Uterus (tissue), 4 donors: ENCODE data around the gene ADGRL3. TPM values are rescaled to one million over a fixed set of nuclear protein-coding genes. Genes with fewer than 3 reads are reported as not detected.

ENCODE experiments used
- DNase-seq, 2 donors: peaks; one replicate each; pipeline ENCODE4 v3.0.0-alpha.2; 2019 to 2020
- H3K27ac ChIP-seq, 2 donors: fragments of 200-600 bp; sonication (generic); 1 replicate in 1 of 2; 2 replicates in 1 of 2; pipeline ENCODE4 v1.5.1; 2016 to 2018
- H3K27me3 ChIP-seq, 2 donors: fragments of 200-600 bp; sonication (generic); one replicate each; pipeline ENCODE4 v1.5.1; 2018 to 2019; ENCODE audit warnings: control low read depth in 1 of 2
- H3K36me3 ChIP-seq, 2 donors: fragments of 200-600 bp; sonication (generic); one replicate each; pipeline ENCODE4 v1.5.1; 2019; ENCODE audit warnings: control low read depth in 1 of 2
- H3K4me1 ChIP-seq, 2 donors: fragments of 200-600 bp; sonication (generic); one replicate each; pipeline ENCODE4 v1.5.1; 2018 to 2019; ENCODE audit warnings: control low read depth in 1 of 2
- H3K4me3 ChIP-seq, 2 donors: fragments of 200-600 bp; sonication (generic); 1 replicate in 1 of 2; 2 replicates in 1 of 2; pipeline ENCODE4 v1.5.1; 2018 to 2019; ENCODE audit warnings: mild to moderate bottlenecking in 1 of 2
- H3K9me3 ChIP-seq, 2 donors: fragments of 200-600 bp; sonication (generic); one replicate each; pipeline ENCODE4 v1.5.1; 2019; ENCODE audit warnings: control low read depth in 1 of 2
- POLR2A ChIP-seq, 2 donors: fragments of 450-650 bp; IDR thresholded peaks; one replicate each; pipeline ENCODE4 v1.6.1; 2016; ENCODE audit warnings: antibody characterized with exemption in 2 of 2, mild to moderate bottlenecking in 1 of 2, moderate library complexity in 1 of 2
- intact Hi-C: fragments of 100-400 bp; cut with DNase I; formaldehyde crosslinking; loops from one replicate; pipeline ENCODE4 v1.15.1; 2023; ENCODE audit warnings: low total_unique reads
- total RNA-seq, 4 donors: library from RNA; depleted of rRNA in 3 of 4; stranded (reverse); fragments of >200 nt in 3 of 4; gene quantifications; one replicate each; pipeline versions ENCODE4 v1.1.0 to v1.2.4, GENCODE V29; 2014 to 2023
- TF ChIP-seq, protein P1 (sequence below), 4 experiments: fragments of 200-600 bp in 2 of 4; fragments of 450-650 bp in 2 of 4; sonication (generic) in 2 of 4; IDR thresholded peaks; one replicate each; pipeline ENCODE4 v1.5.1; 2016 to 2019; ENCODE audit warnings: antibody characterized with exemption in 4 of 4, mild to moderate bottlenecking in 2 of 4, moderate library complexity in 1 of 4
- donor health status: DM: yes; HTN: yes; CAD: no.

Gene ADGRL3
- total RNA-seq, 4 donors from 2014 or later: 31.5 to 411 (median 74.3) TPM

DNA sequence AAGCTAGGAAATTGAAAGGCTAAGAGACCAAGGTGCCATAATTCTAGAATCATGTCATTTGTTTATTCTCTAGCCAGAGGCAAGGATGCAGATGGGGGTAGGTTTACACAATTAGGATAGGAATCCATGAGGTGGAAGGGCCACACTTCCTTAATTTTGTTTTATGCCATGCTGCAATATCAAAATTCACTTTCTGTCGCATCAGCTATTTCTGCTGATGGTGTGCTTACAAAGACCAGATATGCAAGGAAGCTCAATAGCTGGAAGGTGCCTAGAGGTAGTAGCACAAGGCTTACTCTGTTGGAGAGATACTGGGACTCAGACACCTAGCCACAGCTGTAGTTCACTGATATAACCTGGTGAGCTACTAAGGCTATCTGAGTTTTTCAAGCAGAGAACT, 328.5 kb downstream of the ADGRL3 start:
- DNase-seq: no peak
- H3K36me3 ChIP-seq: no peaks in the 10 kb centered on the region
- H3K4me3 ChIP-seq: no peak overlapping the region
- H3K4me1 ChIP-seq: no peaks in the 10 kb centered on the region
- no peak overlapping the region for H3K27ac ChIP-seq
- H3K27me3 ChIP-seq: no peaks in the 10 kb centered on the region
- intact Hi-C loops: no loop called here
- no peak for TF ChIP-seq POLR2A (IDR thresholded peaks at IDR 0.05)
- TF ChIP-seq, protein P1, sequence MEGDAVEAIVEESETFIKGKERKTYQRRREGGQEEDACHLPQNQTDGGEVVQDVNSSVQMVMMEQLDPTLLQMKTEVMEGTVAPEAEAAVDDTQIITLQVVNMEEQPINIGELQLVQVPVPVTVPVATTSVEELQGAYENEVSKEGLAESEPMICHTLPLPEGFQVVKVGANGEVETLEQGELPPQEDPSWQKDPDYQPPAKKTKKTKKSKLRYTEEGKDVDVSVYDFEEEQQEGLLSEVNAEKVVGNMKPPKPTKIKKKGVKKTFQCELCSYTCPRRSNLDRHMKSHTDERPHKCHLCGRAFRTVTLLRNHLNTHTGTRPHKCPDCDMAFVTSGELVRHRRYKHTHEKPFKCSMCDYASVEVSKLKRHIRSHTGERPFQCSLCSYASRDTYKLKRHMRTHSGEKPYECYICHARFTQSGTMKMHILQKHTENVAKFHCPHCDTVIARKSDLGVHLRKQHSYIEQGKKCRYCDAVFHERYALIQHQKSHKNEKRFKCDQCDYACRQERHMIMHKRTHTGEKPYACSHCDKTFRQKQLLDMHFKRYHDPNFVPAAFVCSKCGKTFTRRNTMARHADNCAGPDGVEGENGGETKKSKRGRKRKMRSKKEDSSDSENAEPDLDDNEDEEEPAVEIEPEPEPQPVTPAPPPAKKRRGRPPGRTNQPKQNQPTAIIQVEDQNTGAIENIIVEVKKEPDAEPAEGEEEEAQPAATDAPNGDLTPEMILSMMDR (IDR thresholded peaks at IDR 0.05): no peak
- no peaks in the 10 kb centered on the region for H3K9me3 ChIP-seq

- no peaks in the 10 kb centered on the region for H3K27me3 ChIP-seq
- H3K4me1 ChIP-seq: no peaks in the 10 kb centered on the region
- intact Hi-C loops: no loop called here
- H3K36me3 ChIP-seq: no peaks in the 10 kb centered on the region
- no peak overlapping the region for H3K4me3 ChIP-seq
- no peak for DNase-seq
- no peaks in the 10 kb centered on the region for H3K9me3 ChIP-seq
- TF ChIP-seq, protein P1 (IDR thresholded peaks at IDR 0.05): no peak
- no peak for TF ChIP-seq POLR2A (IDR thresholded peaks at IDR 0.05)
- no peak overlapping the region for H3K27ac ChIP-seq
Observed at GRCh38 chr4:61531188-61531587, 331.1 kb downstream of the ADGRL3 start.

DNA sequence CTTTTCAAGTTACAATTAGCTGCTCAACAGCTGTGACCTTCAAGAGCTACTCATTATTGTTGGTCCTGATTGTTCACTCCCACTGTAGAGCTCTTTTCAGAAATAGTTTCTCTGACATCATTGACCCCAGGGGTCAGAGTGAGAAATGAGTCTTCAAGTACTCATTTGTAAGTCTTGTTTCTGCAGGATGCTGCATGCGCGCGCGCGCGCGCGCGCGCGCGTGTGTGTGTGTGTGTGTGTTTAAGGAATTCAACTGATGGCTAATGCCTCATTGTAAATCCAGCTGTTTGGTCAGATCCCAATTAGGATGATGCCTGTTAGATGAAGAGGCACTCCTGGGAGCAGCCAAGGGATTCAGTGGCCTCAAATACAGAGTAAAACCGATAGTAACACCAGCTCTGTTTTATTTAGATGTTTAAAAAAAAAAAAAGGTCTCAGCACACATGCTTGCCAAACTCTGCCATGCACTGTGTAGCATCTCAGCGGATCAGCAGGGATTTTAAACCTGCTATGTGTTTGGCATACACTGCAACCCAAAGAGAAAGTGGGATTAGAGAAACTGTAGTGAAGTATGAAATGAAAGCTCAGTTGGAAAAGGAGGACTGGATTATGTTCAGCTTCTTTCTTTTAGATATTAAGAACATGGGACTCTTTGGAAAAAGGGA, 332.3 kb downstream of the ADGRL3 start:
- Histone ChIP-seq H3K36me3 (no peaks in the 10 kb centered on the region), H3K9me3 (no peaks in the 10 kb centered on the region), H3K4me1 (no peaks in the 10 kb centered on the region), H3K27ac (no peak overlapping the region), H3K4me3 (no peak overlapping the region), H3K27me3 (no peaks in the 10 kb centered on the region)
- DNase-seq: no peak
- TF ChIP-seq, protein P1 (IDR thresholded peaks at IDR 0.05): no peak
- TF ChIP-seq POLR2A (IDR thresholded peaks at IDR 0.05): no peak
- intact Hi-C loops: no loop called here

DNA sequence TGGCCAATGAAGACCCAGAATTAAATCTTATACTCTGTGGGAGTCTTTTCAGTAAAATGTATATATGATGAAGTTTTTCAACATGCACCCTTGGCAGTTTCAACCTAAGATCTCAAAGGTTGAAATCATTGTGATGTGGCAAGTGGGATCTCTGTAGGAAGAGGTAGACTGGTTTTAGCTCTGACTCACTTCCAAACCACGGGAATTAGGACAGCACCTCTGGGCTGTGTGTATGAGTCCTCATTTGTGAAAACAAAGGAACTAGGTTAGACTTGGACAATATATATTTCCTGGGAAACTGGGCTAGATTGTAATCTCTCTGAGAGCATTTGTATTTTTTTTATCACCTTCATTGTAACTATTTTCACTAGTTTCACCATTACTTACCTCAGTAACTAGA, 333.0 kb downstream of the ADGRL3 start:
- H3K36me3 ChIP-seq: no peaks in the 10 kb centered on the region
- no peak for DNase-seq
- no peak overlapping the region for H3K4me3 ChIP-seq
- H3K4me1 ChIP-seq: no peaks in the 10 kb centered on the region
- no peak overlapping the region for H3K27ac ChIP-seq
- intact Hi-C loops: no loop called here
- TF ChIP-seq POLR2A (IDR thresholded peaks at IDR 0.05): no peak
- TF ChIP-seq, protein P1 (IDR thresholded peaks at IDR 0.05): no peak
- H3K27me3 ChIP-seq: no peaks in the 10 kb centered on the region
- H3K9me3 ChIP-seq: no peaks in the 10 kb centered on the region

DNA sequence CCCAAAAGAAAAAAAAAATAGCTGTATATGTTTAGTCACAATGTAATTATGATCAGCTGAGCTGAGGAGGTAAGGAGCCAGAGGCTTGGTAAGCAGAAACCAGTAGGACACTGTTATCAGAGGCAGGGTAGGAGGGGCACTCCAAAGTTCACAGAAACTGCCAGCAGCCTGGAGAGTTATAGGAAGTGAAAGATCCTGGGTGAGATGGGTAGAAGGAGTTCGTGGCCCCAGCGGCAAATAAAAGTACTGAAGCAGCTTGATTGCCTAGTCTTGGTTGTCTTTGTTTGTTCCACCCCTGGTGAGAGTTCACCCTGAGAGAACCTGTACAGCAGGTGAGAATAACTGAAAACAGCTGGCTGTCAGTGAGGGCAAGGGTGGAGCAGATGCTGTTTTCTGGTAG, 340.8 kb downstream of the ADGRL3 start:
- Histone ChIP-seq H3K4me1 (no peaks in the 10 kb centered on the region), H3K4me3 (no peak overlapping the region), H3K36me3 (no peaks in the 10 kb centered on the region), H3K27me3 (no peaks in the 10 kb centered on the region), H3K27ac (no peak overlapping the region), H3K9me3 (no peaks in the 10 kb centered on the region)
- DNase-seq: no peak
- TF ChIP-seq, protein P1 (IDR thresholded peaks at IDR 0.05): no peak
- no peak for TF ChIP-seq POLR2A (IDR thresholded peaks at IDR 0.05)
- intact Hi-C loops: no loop called here
